HepG2 (cell line): Measurements from ENCODE around the gene DTWD2. TPM values are rescaled to one million over a fixed set of nuclear protein-coding genes. Genes with fewer than 3 reads are reported as not detected.

Experiments used
- ATAC-seq: fragments of 200-7000 bp; cut with Tn5 transposase; 3 replicates; pipeline ENCODE4 v1.9.1; 2020; ENCODE audit warnings: mild to moderate bottlenecking, moderate library complexity
- BruUV-seq: library from RNA; stranded (reverse); fragments of 400-500 nt; replicated peaks from 2 replicates; lab custom pipeline; 2021; lab: Mats Ljungman, UMichigan
- CTCF ChIA-PET: fragments of 300-600 bp; formaldehyde crosslinking; extraction: SDS; loops from one replicate; lab custom pipeline; 2021; ENCODE audit warnings: low total read pairs, inconsistent platforms, low intra/inter-chr PET ratio; lab: Yijun Ruan, JAX
- POLR2A ChIA-PET: fragments of 350-600 bp; sonication (Branson Sonifier 250); formaldehyde crosslinking; loops from one replicate; lab custom pipeline; 2020; ENCODE audit warnings: antibody characterized with exemption, inconsistent platforms; lab: Yijun Ruan, JAX
- DNase-seq: peaks from one replicate; pipeline ENCODE4 v3.0.0-alpha.2; 2015; ENCODE audit warnings: low spot score
- FAIRE-seq: peaks from 3 replicates; lab custom pipeline; 2011; peaks lifted over from hg19 to GRCh38; lab: Jason Lieb, UNC
- H2AFZ ChIP-seq: one replicate; pipeline ENCODE4 v1.6.1; 2011; ENCODE audit warnings: low read length, inconsistent platforms
- H3K27ac ChIP-seq: fragments of 300-600 bp; 3 replicates; pipeline ENCODE4 v1.8.0; 2011; ENCODE audit warnings: mixed run types, mild to moderate bottlenecking, mixed read lengths, low read length, inconsistent platforms; ENCODE audit not compliant: insufficient read depth; ENCODE audit errors: extremely low read length
- H3K27me3 ChIP-seq, 2 experiments: fragments of 200-600 bp in 1 of 2; 2 replicates in 1 of 2; 3 replicates in 1 of 2; pipeline versions ENCODE4 v1.6.0 to v1.8.0; 2011; ENCODE audit warnings: low read length in 2 of 2, mild to moderate bottlenecking in 2 of 2, moderate library complexity in 2 of 2, inconsistent platforms in 1 of 2; ENCODE audit not compliant: insufficient read depth in 2 of 2, control insufficient read depth in 1 of 2
- H3K36me3 ChIP-seq, 2 experiments: fragments of 200-600 bp in 1 of 2; replicated peaks in 1 of 2; 2 replicates in 1 of 2; 3 replicates in 1 of 2; pipeline versions ENCODE4 v1.5.1 to v1.8.0; 2011; ENCODE audit warnings: low read length in 2 of 2, inconsistent platforms in 1 of 2; ENCODE audit not compliant: insufficient read depth in 2 of 2, control insufficient read depth in 1 of 2
- H3K4me1 ChIP-seq: 2 replicates; pipeline ENCODE4 v1.5.1; 2012; ENCODE audit warnings: low read length, inconsistent platforms; ENCODE audit not compliant: insufficient read depth
- H3K4me2 ChIP-seq: 2 replicates; pipeline ENCODE4 v1.6.0; 2011; ENCODE audit warnings: low read depth, low read length, inconsistent platforms
- H3K4me3 ChIP-seq, 3 experiments: fragments of 200-600 bp in 1 of 3; sonication (generic), shearing (Covaris generic) in 1 of 3; replicated peaks in 1 of 3; 2 replicates each; pipeline ENCODE4 v1.5.1; 2011 to 2016; ENCODE audit warnings: low read length in 3 of 3, inconsistent platforms in 2 of 3, low read depth in 2 of 3, mild to moderate bottlenecking in 2 of 3, control low read depth in 1 of 3, mixed read lengths in 1 of 3; ENCODE audit not compliant: insufficient read depth in 1 of 3
- H3K79me2 ChIP-seq: one replicate; pipeline ENCODE4 v1.6.1; 2011; ENCODE audit warnings: low read length, inconsistent platforms; ENCODE audit not compliant: insufficient read depth
- H3K9ac ChIP-seq: 2 replicates; pipeline ENCODE4 v1.6.0; 2011; ENCODE audit warnings: mild to moderate bottlenecking, low read depth, low read length, inconsistent platforms; ENCODE audit not compliant: insufficient read depth
- H3K9me3 ChIP-seq: 2 replicates; pipeline ENCODE4 v1.5.1; 2012; ENCODE audit warnings: mild to moderate bottlenecking, low read length
- H4K20me1 ChIP-seq: 2 replicates; pipeline ENCODE4 v1.6.0; 2011; ENCODE audit warnings: inconsistent platforms, mild to moderate bottlenecking, low read length, moderate library complexity; ENCODE audit not compliant: insufficient read depth
- DMAP1 ChIP-seq: IDR thresholded peaks from 2 replicates; pipeline ENCODE4 v1.6.1; 2016
- ETV5 ChIP-seq: IDR thresholded peaks from 2 replicates; pipeline ENCODE4 v1.6.1; 2018; ENCODE audit warnings: missing biosample characterization, missing genetic modification reagents, inconsistent platforms, borderline replicate concordance
- MAX ChIP-seq: IDR thresholded peaks from 2 replicates; pipeline ENCODE4 v1.6.1; 2012; ENCODE audit warnings: inconsistent platforms
- PREB ChIP-seq: sonication (generic); formaldehyde crosslinking; IDR thresholded peaks from 2 replicates; pipeline ENCODE4 v1.4.0; 2020; ENCODE audit warnings: missing genetic modification reagents
- RBAK ChIP-seq: sonication (generic); formaldehyde crosslinking; IDR thresholded peaks from 2 replicates; pipeline ENCODE4 v1.5.1; 2020; ENCODE audit warnings: mild to moderate bottlenecking, missing genetic modification reagents
- TERF1 ChIP-seq: sonication (generic); formaldehyde crosslinking; IDR thresholded peaks from 2 replicates; pipeline ENCODE4 v1.8.0; 2022; ENCODE audit warnings: mild to moderate bottlenecking, missing genetic modification reagents, moderate library complexity
- ZFYVE20 ChIP-seq: sonication (generic); formaldehyde crosslinking; IDR thresholded peaks from 2 replicates; pipeline ENCODE4 v1.8.0; 2023; ENCODE audit warnings: low read depth, mild to moderate bottlenecking, moderate library complexity, missing genetic modification reagents, borderline replicate concordance
- ZNF317 ChIP-seq: sonication (generic); formaldehyde crosslinking; IDR thresholded peaks from 2 replicates; pipeline ENCODE4 v1.5.0; 2020; ENCODE audit warnings: mild to moderate bottlenecking, missing genetic modification reagents
- ZNF513 ChIP-seq: sonication (generic); formaldehyde crosslinking; conservative IDR thresholded peaks from 2 replicates; pipeline ENCODE4 v1.5.0; 2020; ENCODE audit warnings: missing genetic modification reagents
- ZNF761 ChIP-seq: sonication (generic); formaldehyde crosslinking; conservative IDR thresholded peaks from 2 replicates; pipeline ENCODE4 v1.4.0; 2020; ENCODE audit warnings: mild to moderate bottlenecking, missing genetic modification reagents
- WGBS: methylation state at CpG from one replicate; pipeline ENCODE4 v1.1.6; 2017; ENCODE audit warnings: low lambda C conversion rate; 5-methylcytosine and 5-hydroxymethylcytosine counted together
- in situ Hi-C: cut with HindIII; loops from 2 replicates; pipeline ENCODE4 v1.10.0; 2017; ENCODE audit warnings: low pct_unique_long_range_greater_than_20kb; ENCODE audit not compliant: extremely low pct_ligation_motif_present
- intact Hi-C: fragments of 100-400 bp; cut with micrococcal nuclease; formaldehyde crosslinking; loops from one replicate; pipeline ENCODE4 v1.10.0; 2022; ENCODE audit not compliant: unreplicated experiment
- polyA plus RNA-seq, 8 experiments: library from polyadenylated mRNA; depleted of rRNA in 3 of 8; stranded (reverse) in 7 of 8; unstranded in 1 of 8; fragments of >200 nt; fragmentation: Illumina TruSeq in 4 of 8; extraction: Trizol in 4 of 8; gene quantifications; 2 replicates each; pipeline versions ENCODE4 v1.2.1 to v1.2.3, GENCODE V29; 2011 to 2016; ENCODE audit warnings: low read depth in 4 of 8, missing spikeins in 1 of 8, mixed read lengths in 1 of 8; ENCODE audit not compliant: insufficient read depth in 1 of 8
- total RNA-seq, 5 experiments: library from RNA; depleted of rRNA; stranded (reverse); fragments of >200 nt; fragmentation: Illumina TruSeq; extraction: Trizol; gene quantifications; 2 replicates each; pipeline ENCODE4 v1.2.3, GENCODE V29; 2016; ENCODE audit warnings: low read depth in 1 of 5

Gene DTWD2
- total and polyA plus RNA-seq, 2 of the 13 experiments (the other 11 are each of a cell fraction or from before 2014, with no cell fraction given), result 1.6 to 6.0 TPM

- Histone ChIP-seq H3K4me3 (no peak overlapping the region), H3K27me3 (no peaks in the 10 kb centered on the region; a peak in 1 of 5 replicates), H3K9ac (no peak overlapping the region), H3K27ac (no peak overlapping the region), H3K79me2 (no peaks in the 10 kb centered on the region), H3K4me1 (no peaks in the 10 kb centered on the region), H3K4me2 (no peak overlapping the region), H2AFZ (no peak overlapping the region), H3K36me3 (no peaks in the 10 kb centered on the region), H4K20me1 (no peaks in the 10 kb centered on the region), H3K9me3 (no peaks in the 10 kb centered on the region)
- ATAC-seq (no peak), FAIRE-seq (no peak), DNase-seq (no peak)
- no TSS peak for BruUV-seq
- intact Hi-C loops (no loop called here), in situ Hi-C loops (no loop called here)
- ChIA-PET CTCF (no interaction called here), POLR2A (no interaction called here)
- TF ChIP-seq ETV5 (no peak), RBAK (CRISPR knock-in tag) (no peak)
Observed at GRCh38 chr5:118789366-118789765, 199.0 kb downstream of the DTWD2 start.

- intact Hi-C loops (no loop called here), in situ Hi-C loops (no loop called here)
- DNase-seq, result no peak
- no peaks in the 10 kb centered on the region; a peak in 1 of 5 replicates for H3K27me3 ChIP-seq
- H3K9me3 ChIP-seq, result no peaks in the 10 kb centered on the region
- H3K4me3 ChIP-seq, result no peak overlapping the region
- TF ChIP-seq PREB, result no peak
- TF ChIP-seq ZFYVE20 (CRISPR knock-in tag), result no peak
- TF ChIP-seq ZNF513, result no peak
- no peak for TF ChIP-seq DMAP1 (CRISPR knock-in tag)
- no peak for TF ChIP-seq TERF1 (CRISPR knock-in tag)
- no peak for TF ChIP-seq MAX
- TF ChIP-seq ZNF761, result no peak
- TF ChIP-seq ZNF317 (CRISPR knock-in tag), result no peak
- no peak for FAIRE-seq
- BruUV-seq, result no TSS peak
- POLR2A ChIA-PET, result no interaction called here
- H3K27ac ChIP-seq, result no peak overlapping the region
- no peak overlapping the region for H2AFZ ChIP-seq
- H3K4me1 ChIP-seq, result no peaks in the 10 kb centered on the region
- no peak overlapping the region for H3K9ac ChIP-seq
- no peak overlapping the region for H3K4me2 ChIP-seq
- ATAC-seq, result no peak
- H4K20me1 ChIP-seq, result no peaks in the 10 kb centered on the region
- no peaks in the 10 kb centered on the region for H3K36me3 ChIP-seq
- 0% methylated on average over 2 of the region's 2 CpGs for WGBS
- H3K79me2 ChIP-seq, result no peaks in the 10 kb centered on the region
- CTCF ChIA-PET, result no interaction called here
Observed at GRCh38 chr5:118788351-118788750, 200.0 kb downstream of the DTWD2 start.
